H4 (cell line): Measurements from ENCODE around the gene MUC5B. TPM values are rescaled to one million over a fixed set of nuclear protein-coding genes. Genes with fewer than 3 reads are reported as not detected.

Experiments
- DNase-seq: peaks from one replicate; pipeline ENCODE4 v3.0.0-alpha.2; 2015; ENCODE audit warnings: low spot score
- total RNA-seq: library from RNA; depleted of rRNA; stranded (reverse); fragments of >200 nt; shearing (Covaris generic); gene quantifications from 2 replicates; pipeline ENCODE4 v1.2.3, GENCODE V29; 2014

MUC5B gene
- total RNA-seq, 1 experiment from 2014 or later, result not detected

DNA sequence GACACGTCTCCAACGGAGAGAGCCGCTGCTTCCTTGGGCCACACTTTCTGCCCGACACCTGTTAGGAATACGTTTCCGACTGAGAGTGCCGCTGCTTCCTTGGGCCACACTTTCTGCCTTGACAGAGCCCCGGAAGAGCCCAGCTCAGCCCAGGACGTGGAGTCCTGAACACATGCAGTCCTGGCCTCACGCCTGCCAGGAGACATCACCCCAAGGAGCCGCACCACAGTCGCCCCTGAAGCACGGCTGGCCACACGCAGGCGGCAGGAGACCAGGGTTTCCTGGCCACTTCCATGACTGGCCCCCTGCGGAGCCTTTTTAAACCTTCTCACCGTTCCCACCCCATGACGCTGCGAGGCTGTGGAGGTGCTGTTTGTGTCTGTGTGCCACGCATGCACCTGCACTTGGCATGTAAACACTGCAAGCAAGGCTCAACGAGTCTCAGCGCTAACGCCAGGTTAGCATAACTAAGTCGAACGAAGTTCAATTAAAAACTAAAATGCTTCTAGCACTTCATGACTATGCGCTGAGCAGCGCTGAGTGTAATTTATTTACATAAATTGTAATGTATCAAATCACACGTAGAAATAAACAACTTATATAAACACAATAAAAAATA lies 77.8 kb downstream of the MUC5B start:
- no peak for DNase-seq

DNA sequence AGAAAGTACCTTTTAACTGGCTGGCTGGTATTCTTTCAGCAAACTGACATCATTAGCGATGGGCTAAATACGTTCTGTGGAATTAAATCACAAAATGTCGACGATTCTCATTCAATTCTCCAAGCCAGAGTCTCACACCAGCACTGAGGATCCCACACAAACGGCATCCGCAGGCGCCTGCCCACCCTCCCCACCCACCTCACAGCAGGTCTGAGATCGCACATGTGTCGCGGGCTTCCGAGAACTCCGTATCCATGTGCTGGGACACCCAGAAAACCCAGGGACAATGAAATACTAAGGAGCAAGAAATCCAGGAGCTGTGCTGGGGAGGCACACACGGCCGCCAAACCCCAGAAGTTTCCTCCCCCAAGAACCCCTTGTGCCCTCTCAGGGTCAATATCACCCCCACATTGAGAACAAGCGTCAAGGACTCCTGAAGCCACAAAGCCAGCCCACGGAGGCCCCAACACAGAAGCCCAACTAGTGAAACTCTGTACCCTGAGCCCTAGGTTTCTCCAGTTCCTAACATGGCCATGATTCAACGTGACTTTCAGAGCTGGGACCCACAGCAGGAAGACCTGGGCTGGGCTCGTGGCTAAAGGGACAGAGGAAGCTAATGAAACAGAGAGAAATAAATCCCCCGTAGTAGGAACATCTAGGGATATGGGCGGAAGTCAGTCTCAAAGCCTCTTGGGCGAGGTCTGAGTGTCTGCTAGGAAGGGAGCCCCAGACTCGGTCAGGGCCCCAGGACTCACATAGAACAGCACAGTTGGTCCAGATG lies 78.5 kb downstream of the MUC5B start:
- DNase-seq, result no peak

DNA sequence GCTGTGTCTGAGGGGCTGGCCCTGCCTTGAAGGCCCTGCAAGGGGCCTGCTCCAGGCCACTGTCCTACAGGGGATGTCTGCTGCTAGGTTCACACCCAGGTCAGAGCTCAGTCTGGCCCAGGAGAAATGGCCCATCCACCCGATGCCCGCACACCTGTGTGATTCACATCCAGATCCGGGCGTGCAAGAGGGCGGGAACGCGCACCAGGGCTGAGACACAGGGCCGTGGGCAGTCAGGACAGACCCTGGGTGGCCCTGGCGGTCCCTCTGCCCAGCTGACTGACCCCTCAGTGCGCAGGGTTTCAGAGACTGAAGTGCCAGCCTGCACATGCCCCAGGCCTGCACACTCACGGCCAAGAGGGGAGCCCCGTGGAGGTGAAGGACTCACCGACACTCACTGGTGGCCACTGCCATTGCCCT lies 79.2 kb downstream of the MUC5B start:
- DNase-seq, result no peak

DNA sequence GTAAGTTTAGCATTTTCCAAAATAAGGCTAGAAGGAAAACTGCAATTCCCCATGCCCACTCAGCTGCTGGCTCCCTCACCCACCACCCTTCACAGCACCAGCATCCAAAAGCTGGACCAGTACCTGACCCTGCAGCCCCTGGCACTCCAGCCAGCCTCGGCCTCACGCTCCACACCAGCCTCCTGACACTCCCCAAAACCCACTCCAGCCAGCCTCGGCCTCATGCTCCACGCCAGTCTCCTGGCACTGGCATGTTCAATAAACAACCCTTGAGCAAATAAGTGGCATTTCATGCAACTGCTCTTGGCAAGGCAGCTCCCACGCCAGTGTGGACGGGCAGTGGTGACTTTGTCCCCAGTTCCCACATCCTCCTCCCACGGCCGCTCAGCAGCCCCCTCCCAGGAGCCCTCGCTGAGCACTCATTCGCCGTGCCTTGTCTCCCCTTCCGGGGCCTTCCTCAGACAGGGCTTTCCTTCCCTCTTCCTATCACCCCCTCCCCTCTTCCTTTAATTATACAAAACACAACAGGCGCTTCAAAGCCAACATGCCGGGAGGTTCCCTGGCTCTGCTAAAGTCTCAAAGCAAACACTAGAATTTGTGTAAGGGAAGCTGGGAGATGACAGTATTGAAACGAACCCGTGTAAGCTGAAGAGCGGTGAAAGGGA lies 79.7 kb downstream of the MUC5B start:
- DNase-seq, result no peak

DNA sequence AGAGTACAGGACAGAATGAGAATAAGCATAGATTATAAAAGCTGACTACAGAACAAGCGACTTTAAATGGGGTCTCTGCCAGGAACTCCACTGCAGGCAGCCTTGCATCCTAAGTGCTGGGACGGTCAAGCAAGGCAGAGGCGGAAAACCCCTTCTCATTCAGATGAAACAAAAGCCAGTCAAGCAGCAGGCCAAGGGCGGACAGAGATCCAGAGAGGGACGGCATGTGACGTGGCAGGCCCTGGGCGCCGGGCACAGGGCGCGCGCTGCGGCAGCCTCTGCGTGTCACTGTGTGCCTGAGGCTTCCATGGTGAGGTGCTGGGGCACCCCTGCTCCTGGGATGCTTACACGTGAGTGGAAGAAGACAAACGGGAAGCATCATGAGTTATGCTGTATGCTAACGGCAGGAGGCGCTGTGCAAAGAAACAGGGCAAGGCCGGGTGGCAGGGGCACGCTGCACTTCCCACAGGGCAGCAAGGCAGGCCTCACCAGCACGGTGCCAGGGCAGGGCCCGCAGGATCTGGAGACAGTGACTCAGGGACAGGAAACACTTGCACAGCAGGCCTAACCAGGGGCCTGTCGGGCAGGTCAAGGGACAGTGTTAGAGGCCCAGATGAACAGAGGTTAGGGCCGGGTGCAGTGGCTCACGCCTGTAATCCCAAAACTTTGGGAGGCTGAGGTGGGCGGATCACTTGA lies 80.4 kb downstream of the MUC5B start:
- no peak for DNase-seq

DNA sequence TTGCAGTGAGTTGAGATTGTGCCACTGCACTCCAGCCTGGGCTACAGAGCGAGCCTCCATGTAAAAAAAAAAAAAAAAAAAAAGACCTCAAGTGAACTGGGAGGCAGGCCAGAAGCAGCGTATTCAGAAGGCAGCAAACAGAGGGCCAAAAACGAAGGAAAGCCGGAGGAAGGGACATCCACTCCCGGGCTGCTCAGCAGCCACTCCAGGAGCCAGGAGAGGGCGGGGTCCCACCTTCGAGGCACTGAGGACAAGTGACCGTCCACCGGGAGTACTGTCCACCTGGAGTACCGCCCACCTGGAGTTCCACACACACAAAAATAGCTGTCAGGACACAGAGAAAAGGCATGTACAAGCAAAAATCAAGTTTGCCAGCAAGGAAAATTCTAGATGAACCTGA lies 81.1 kb downstream of the MUC5B start:
- no peak for DNase-seq

DNA sequence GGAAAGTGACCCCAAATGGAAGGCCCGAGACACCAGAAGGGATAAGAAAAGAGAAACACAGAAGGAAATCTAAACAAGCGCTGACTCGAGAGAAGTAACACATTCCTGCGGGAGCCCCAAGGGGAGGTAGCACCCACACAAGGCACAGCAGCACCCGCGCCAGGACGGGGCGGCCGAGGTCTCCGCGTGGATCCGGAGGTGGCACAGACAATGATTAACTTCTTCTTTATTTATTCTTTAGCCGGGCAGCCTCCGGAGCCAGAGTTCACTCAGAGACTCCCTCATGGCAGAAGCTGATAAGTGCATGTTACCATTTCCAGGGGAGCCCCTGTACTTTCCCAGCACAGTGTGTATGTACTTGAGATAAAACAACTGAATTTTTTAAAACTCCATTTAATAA lies 81.5 kb downstream of the MUC5B start:
- no peak for DNase-seq

DNA sequence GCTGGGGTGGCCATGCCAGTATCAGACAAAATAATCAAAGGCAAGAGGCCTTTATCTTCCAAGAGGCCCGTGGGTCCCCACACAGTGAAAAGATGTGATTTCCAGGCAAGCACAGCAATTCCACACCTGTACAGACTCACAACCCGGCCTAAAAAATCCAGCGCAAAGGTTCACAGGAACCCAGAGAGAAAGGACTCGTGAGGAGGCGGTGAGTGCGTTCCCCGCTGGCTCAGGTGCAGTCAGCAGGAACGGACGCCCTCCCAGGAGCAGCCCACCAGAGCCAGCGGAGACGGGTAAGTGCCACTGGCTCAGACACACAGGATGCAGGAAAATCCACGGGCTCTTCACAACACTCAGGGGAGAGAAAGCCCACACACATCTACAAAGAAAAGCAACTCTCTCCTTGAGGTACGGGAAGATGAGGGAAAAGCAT lies 82.2 kb downstream of the MUC5B start:
- peak; percentile 2 for DNase-seq

DNA sequence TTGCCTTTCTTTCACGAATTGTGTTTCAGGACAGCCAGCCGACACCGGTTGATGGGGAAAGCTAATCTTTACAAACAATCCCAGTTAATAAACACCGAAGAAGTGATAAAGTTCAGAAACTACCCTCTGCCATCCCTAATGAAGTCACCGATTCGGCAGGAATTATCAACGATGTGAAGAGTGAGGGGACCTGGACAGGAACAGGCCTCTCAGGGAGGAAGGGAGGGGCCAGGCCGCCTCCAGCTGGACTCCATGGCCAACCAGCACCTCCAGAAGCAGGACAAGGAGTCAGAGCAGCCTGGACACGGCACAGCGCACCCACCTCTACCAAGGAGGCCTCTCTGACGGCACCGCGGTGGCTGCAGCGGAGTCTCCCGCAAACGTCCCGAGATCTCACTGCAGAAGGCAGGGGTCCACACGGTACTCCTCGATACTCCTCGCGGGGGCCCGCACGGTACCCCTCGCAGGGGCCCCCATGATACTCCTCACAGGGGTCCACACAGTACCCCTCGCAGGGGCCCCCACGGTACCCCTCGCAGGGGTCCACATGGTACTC lies 82.7 kb downstream of the MUC5B start:
- peak; percentile 3 for DNase-seq

DNA sequence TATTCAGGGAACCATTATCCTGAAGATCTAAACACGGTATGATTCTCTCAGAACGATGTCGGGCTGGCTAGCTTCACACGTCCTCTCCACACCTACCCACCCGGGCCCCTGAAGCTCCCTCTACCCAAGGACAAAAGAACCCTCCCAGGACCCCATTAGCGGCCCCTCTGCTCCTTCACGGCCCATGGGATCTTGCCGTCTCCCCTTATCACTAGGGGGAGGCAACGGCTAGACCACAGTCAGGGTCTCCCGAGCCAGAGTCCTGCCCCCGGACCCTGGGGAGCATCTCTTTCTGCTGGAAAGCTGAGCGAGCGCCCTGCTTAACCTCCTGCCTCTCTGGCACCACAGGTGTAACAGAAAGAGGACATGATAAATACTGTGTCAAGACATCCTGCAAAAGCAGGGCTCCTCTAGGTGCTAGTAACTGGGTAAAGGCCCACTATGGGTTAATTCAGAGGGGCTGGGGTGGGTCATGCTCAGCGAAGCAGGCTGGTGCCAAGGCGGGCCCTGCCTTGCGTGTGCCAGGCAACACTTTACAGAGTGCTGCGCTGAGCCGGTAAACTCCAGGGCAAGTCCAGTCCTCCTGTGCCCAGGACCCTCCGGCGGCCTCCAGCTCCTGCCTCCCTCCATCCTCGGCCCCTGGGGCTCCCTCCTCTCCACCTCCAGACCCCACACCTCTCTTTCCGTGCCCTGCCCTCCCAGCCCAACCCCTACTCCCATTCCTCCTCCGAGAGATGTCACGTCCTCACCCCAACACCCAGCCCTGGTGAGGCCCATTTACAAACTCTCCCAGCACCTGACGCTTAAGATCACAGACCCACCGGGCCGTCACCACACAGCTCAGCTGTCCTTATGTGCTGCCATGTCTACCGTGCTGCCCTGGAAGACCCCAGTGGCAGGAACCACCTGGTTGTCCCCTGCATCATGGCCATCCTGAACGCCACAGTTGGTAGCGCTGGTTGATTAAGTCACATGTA lies 83.6 kb downstream of the MUC5B start:
- DNase-seq, result peak; percentile 4

DNA sequence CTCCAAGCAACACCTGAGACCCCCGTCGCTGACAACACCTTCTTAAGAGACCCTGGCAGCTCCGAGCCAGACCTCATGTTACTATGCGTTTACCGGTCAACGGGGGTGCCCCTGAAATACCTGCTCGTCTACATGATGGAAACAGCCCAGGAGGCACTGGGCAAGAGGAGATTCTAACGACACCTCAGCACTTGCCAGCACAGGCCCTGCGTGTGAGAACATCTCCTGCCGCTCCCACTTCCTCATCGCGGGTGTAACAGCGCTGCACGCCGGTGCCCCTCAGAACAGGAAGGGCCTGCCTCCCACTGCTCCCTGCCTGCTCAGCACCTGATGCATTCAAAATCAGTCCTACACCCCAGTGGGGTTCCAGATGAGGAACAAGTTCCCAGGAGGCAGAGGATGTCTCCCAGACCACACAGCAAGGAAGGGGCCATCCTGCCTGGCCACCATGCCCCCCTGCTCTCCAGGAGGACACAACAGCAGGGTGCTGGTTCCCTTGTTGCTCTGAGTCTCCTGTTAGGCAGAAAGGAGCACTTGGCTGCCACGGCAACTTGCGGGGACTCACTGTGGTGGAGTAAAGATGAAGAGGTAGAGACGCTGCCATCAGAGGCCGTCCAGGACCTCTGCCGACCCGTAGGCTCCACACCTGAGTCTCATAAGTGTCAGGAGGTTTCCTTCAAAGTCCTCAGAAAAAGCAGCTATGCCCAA lies 84.5 kb downstream of the MUC5B start:
- DNase-seq, result peak; percentile 5

DNA sequence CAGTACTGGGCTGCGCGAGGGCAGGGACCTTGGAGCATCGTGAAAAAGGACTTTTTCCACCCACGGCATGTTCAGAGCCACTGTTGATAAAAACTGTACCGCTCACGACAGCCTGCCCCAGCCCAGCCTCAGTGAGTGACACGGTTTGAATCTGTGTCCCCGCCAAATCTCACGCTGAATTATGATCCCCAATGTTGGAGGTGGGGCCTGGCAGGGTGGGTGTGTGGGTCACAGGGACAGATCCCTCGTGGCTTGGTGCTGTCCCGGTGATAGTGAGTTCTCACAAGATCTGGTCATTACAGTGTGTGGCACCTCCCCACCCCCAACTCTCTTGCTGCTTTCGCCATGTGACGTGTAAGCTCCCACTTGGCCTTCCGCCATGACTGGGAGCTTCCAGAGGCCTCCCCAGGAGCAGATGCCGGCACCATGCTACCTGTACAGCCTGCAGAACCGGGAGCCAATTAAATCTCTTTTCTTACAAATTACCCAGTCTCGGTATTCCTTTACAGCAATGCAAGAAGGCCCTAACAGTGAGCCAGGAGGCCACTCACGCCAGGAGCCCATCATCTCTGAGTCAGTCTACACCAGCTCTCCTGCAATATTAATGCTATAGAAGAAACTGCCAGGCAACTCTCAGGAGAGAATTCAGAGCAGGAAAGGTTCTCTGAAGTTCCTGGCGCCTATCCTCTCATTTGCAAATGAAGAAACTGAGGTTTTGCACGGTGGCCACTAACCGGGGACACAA lies 85.3 kb downstream of the MUC5B start:
- DNase-seq, result peak; percentile 7

DNA sequence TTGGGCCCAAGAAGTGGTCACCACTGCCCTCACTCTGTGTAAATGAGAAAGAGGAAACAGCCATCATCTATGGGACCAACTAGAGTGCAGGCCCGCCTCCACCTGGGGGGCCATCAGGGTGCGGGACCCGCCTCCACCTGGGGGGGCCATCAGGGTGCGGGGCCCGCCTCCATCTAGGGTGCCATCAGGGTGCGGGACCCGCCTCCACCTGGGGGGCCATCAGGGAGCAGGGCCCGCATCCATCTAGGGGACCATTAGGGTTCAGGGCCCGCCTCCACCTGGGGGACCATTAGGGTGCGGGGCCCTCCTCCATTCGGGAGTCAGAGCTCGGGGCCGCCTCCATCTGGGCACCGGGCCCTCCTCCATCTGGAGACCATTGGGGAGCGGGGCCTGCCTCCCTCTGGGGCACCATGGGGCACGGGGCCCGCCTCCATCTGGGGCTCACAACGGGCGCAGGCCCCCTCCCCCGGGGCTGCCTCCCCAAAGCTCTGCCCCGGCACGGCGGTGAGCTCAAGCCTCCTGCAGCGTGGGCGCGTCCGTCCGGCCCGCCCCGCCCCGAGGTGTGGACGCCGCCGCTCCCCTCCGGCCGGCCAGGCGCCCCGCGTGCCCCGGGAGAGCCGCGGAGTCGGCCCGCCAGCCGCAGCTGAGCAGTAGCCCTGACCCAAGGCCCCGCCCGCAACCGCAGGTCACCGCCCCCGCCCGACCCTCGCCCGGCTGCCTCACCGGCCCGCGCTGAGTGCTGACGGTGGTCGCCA lies 86.1 kb downstream of the MUC5B start:
- DNase-seq, result no peak

DNA sequence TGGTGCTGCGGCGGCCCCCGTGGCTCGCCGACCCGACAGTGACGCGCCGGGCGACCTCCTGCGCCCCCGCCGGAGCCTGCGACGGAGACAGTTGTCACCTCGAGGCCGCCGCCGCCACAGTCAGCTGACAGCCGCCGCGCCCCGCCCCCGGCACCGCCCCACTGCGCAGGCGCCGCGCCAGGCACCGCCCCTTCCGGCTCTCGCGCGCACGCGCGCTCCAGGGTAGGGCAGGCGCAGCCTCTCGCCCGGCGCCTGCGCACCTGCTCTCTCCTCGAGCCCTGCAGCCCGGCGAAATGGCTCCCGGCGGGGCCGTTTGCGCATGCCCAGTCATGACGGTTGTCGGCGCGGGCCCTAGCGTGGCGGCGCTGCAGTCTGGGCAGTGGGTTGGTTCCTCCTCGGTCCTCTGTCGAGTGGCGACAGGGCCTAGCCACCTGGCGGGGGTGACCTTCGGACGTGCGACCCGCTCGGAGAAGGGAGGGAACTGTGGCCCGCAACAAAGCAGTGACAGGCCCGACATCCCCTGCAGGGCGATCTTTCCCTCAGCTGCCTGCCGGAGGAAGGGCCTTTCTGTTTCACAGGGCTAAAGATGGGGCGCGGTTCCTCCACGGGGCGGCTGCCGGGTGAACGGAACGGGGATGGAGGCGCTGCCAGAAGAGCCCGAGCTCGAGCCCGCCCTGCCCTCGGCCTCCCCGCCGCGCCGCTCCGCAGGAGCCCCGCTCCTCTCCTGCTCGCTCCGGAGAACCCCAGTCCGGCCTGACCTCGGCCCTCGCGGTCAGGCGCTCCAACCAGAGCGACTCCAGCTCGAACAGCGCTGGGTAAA lies 86.8 kb downstream of the MUC5B start, which contains the start of gene TOLLIP:
TSS of gene TOLLIP (minus strand) at position 135 of the 820 bp plus-strand sequence. CDS start at position 1, 134 bp downstream.
- DNase-seq, result peak; percentile 86

DNA sequence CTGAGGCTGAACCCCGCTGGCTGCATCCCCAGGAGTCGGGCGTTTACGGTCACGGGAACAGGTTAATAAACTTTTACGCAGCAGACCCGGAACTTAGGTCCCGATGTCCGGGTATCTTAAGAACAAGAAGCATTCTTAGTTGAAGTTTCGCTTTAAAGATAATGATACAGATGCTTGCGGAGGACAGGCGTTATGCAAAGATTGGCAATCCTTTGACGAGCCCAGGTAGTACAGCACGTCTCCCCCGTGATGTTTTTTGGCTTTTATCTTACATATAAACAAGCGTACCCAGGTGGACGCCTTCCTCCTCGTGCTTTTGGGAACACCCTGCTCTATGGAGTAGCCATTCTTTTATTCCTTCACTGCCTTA lies 87.4 kb downstream of the MUC5B start:
- DNase-seq, result no peak

DNA sequence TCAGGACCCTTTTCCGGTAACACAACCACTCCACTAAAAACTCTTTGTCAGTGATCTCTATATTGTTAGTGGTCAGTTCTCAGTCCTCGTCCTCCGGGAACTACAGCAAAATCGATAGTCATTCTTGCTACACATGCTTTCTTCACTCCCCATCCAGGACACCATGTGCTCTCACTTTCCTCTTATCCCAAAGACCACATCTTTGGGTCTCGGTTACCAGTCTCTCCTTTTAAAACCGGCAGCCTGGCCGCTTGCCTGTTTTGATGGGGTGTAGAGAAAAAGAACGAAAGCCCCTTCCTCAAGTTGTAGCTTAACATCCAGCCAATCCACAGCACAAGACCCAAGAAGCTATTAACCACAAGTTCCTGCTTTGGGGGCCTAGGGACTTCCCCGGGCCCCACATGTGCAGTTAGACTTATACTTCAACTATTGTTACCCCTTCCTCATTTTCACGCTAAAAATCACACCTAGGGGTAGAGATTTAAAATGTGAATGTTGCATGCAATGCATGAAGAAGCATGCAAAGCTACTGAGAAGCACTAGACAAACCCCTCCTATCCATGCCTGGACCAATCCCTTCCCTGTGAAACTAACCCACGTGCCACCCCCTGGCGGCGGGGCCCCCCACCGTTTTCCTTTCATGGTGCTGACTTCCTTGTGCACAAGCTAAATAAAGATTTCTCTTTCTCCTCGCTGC lies 88.1 kb downstream of the MUC5B start:
- DNase-seq, result no peak
